HFFc6 (cell line): ENCODE data around the gene HIRIP3. TPM values are rescaled to one million over a fixed set of nuclear protein-coding genes. Genes with fewer than 3 reads are reported as not detected.

Experiments used
- DNase-seq: peaks from one replicate; pipeline ENCODE4 v3.0.0-alpha.2; 2018
- H3K27ac Mint-ChIP-seq: 2 replicates; pipeline ENCODE4 v1.8.0; 2020; ENCODE audit warnings: mild to moderate bottlenecking, mixed read lengths
- H3K27me3 Mint-ChIP-seq: 2 replicates; pipeline ENCODE4 v1.8.0; 2021; ENCODE audit warnings: mild to moderate bottlenecking, moderate library complexity, mixed read lengths; ENCODE audit not compliant: insufficient read depth
- H3K36me3 Mint-ChIP-seq: 2 replicates; pipeline ENCODE4 v1.8.0; 2021; ENCODE audit warnings: low read depth, mixed read lengths
- H3K4me1 Mint-ChIP-seq: 2 replicates; pipeline ENCODE4 v1.8.0; 2020; ENCODE audit warnings: low read depth, mixed read lengths
- H3K4me3 Mint-ChIP-seq: 2 replicates; pipeline ENCODE4 v1.8.0; 2020; ENCODE audit warnings: mild to moderate bottlenecking, moderate library complexity, mixed read lengths
- H3K9me3 Mint-ChIP-seq: 2 replicates; pipeline ENCODE4 v1.8.0; 2020; ENCODE audit warnings: mild to moderate bottlenecking, mixed read lengths
- CTCF ChIP-seq: fragments of 200-600 bp; sonication (generic); IDR thresholded peaks from 2 replicates; pipeline ENCODE4 v1.5.0; 2021; ENCODE audit warnings: antibody characterized with exemption, mild to moderate bottlenecking
- total RNA-seq, 6 experiments: library from RNA; stranded (reverse); fragmentation: NEBNext Ultra II Directional; extraction: Animal tissue kit (Norgen Biotek cat#: 25700); gene quantifications; 2 replicates in 1 of 6; 3 replicates in 5 of 6; pipeline ENCODE4 v1.2.3, GENCODE V29; 2021

The HIRIP3 gene
- total RNA-seq, 6 experiments from 2014 or later = 9.8 to 14.4 (median 13.4) TPM

GRCh38 chr16:29986231-29986630 is 9.2 kb downstream of the HIRIP3 start:
- peaks cover 7% of the 10 kb centered on the region for H3K4me1 Mint-ChIP-seq
- TF ChIP-seq CTCF = no peak
- peaks cover 27% of the 10 kb centered on the region for H3K36me3 Mint-ChIP-seq
- no peak for DNase-seq
- no peaks in the 10 kb centered on the region for H3K9me3 Mint-ChIP-seq
- H3K27ac Mint-ChIP-seq = no peak overlapping the region
- H3K27me3 Mint-ChIP-seq = no peaks in the 10 kb centered on the region; the same call in 1 of the 2 replicates
- no peak overlapping the region for H3K4me3 Mint-ChIP-seq

- Mint-ChIP-seq H3K9me3 (no peaks in the 10 kb centered on the region), H3K36me3 (peaks cover 26% of the 10 kb centered on the region)
- no peak for TF ChIP-seq CTCF
Observed at GRCh38 chr16:29985271-29985811, 10.1 kb downstream of the HIRIP3 start.

GRCh38 chr16:29984764-29985147 is 10.7 kb downstream of the HIRIP3 start:
- H3K4me3 Mint-ChIP-seq = no peak overlapping the region
- H3K4me1 Mint-ChIP-seq = peaks cover 7% of the 10 kb centered on the region
- H3K27me3 Mint-ChIP-seq = no peaks in the 10 kb centered on the region; the same call in 1 of the 2 replicates
- no peak overlapping the region for H3K27ac Mint-ChIP-seq
- peaks cover 26% of the 10 kb centered on the region for H3K36me3 Mint-ChIP-seq
- TF ChIP-seq CTCF = no peak
- no peaks in the 10 kb centered on the region for H3K9me3 Mint-ChIP-seq
- no peak for DNase-seq

More at GRCh38 chr16:29985271-29985811, 10.1 kb downstream of the HIRIP3 start:
- no peak for DNase-seq
- peaks cover 7% of the 10 kb centered on the region for H3K4me1 Mint-ChIP-seq
- no peak overlapping the region for H3K4me3 Mint-ChIP-seq
- H3K27ac Mint-ChIP-seq = no peak overlapping the region
- no peaks in the 10 kb centered on the region; the same call in 1 of the 2 replicates for H3K27me3 Mint-ChIP-seq

GRCh38 chr16:29984137-29984763 is 11.2 kb downstream of the HIRIP3 start:
- Mint-ChIP-seq H3K9me3 (no peaks in the 10 kb centered on the region), H3K27ac (peak overlapping the region; percentile 80; the same call in 1 of the 2 replicates), H3K4me3 (no peak overlapping the region), H3K36me3 (peaks cover 26% of the 10 kb centered on the region), H3K27me3 (no peaks in the 10 kb centered on the region; the same call in 1 of the 2 replicates), H3K4me1 (peaks cover 7% of the 10 kb centered on the region)
- no peak for DNase-seq
- no peak for TF ChIP-seq CTCF

- peak overlapping the region; percentile 80 for H3K27ac Mint-ChIP-seq
- no peaks in the 10 kb centered on the region for H3K9me3 Mint-ChIP-seq
- peaks cover 7% of the 10 kb centered on the region for H3K4me1 Mint-ChIP-seq
- no peak for TF ChIP-seq CTCF
- peak; percentile 50 for DNase-seq
- peaks cover 30% of the 10 kb centered on the region for H3K36me3 Mint-ChIP-seq
- H3K27me3 Mint-ChIP-seq = no peaks in the 10 kb centered on the region; the same call in 1 of the 2 replicates
- no peak overlapping the region for H3K4me3 Mint-ChIP-seq
Observed at GRCh38 chr16:29983420-29984136, 11.8 kb downstream of the HIRIP3 start.
